OCI-LY3 (cell line): ENCODE data around the gene SENP1.

Source experiments
- H2AFZ ChIP-seq: fragments of 200-600, 300-600 bp; shearing (Covaris generic); 2 replicates; pipeline ENCODE4 v1.6.0; 2014; ENCODE audit warnings: antibody characterized with exemption, low read depth, low read length
- H3K27ac ChIP-seq: fragments of 200-600, 300-600 bp; sonication (generic); 2 replicates; pipeline ENCODE4 v1.5.1; 2014; ENCODE audit warnings: mild to moderate bottlenecking, low read length, moderate library complexity, mixed read lengths
- H3K27me3 ChIP-seq: fragments of 200-600, 300-600 bp; sonication (generic); 2 replicates; pipeline ENCODE4 v1.6.1; 2014; ENCODE audit warnings: low read depth, low read length, mixed read lengths
- H3K36me3 ChIP-seq: fragments of 200-600, 300-600 bp; sonication (generic); replicated peaks from 2 replicates; pipeline ENCODE3; 2014; ENCODE audit warnings: low read depth, low read length, mixed read lengths
- H3K4me1 ChIP-seq: fragments of 300-600, 200-600 bp; sonication (generic); 2 replicates; pipeline ENCODE4 v1.6.1; 2014; ENCODE audit warnings: low read length, mixed read lengths
- H3K4me2 ChIP-seq: fragments of 200-600, 300-600 bp; sonication (generic); 2 replicates; pipeline ENCODE4 v1.6.1; 2014; ENCODE audit warnings: low read length, mixed read lengths
- H3K4me3 ChIP-seq: fragments of 300-600, 200-600 bp; sonication (generic); 2 replicates; pipeline ENCODE4 v1.5.1; 2014; ENCODE audit warnings: antibody characterized with exemption, mild to moderate bottlenecking, low read length, moderate library complexity
- H3K79me2 ChIP-seq: fragments of 300-600, 200-600 bp; shearing (Covaris generic); 2 replicates; pipeline ENCODE4 v1.6.1; 2014; ENCODE audit warnings: mild to moderate bottlenecking, low read length, mixed read lengths
- H3K9ac ChIP-seq: fragments of 300-600, 200-600 bp; shearing (Covaris generic); 2 replicates; pipeline ENCODE4 v1.6.0; 2014; ENCODE audit warnings: mild to moderate bottlenecking, low read length, moderate library complexity
- H3K9me3 ChIP-seq: fragments of 200-600, 300-600 bp; shearing (Covaris generic); 2 replicates; pipeline ENCODE4 v1.6.1; 2014; ENCODE audit warnings: low read length, mixed read lengths; ENCODE audit not compliant: insufficient read depth
- H4K20me1 ChIP-seq: fragments of 200-600, 300-600 bp; sonication (generic); 2 replicates; pipeline ENCODE4 v1.6.1; 2016; ENCODE audit warnings: low read length, mixed read lengths; ENCODE audit not compliant: insufficient read depth
- CTCF ChIP-seq: fragments of 200-600, 300-600 bp; sonication (generic); IDR thresholded peaks from 2 replicates; pipeline ENCODE4 v1.5.1; 2014; ENCODE audit warnings: antibody characterized with exemption, low read length, low read depth
- EZH2phosphoT487 ChIP-seq: fragments of 200-600 bp; shearing (Covaris generic); IDR thresholded peaks from 2 replicates; pipeline ENCODE4 v1.6.1; 2018; ENCODE audit warnings: antibody characterized with exemption, mixed run types, low read depth

SENP1 gene

DNA sequence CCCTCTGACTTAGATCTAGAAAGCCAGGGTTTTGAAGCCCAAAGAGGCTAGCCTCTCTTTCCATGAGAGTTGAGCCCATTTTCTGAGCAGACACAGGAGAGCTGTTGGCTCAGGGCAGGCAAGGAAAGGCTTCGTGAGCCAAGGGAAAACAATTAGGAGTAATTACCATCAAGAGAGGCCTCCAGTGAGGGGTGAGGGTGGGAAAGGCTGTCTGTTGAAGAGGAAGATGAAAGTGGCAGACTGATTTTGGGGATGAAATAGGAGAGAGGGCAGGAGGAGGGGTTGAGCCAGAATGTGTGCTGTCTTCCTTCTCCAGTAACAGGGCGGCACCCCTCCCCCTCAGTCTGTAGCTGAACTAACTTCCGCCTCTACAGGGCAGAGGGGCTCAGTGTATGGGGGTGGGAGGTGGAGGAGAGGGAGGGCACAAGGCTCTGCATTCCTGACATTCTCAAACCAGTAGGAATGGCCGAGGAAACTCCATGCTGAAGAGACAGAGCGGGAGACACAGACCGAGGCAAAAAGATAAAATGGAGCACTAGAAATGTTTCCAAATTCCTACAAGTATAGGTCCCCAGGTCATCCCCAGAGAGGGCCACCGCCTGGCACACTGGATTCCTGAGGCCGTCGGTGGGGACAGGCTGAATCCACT is 68.5 kb downstream of the SENP1 start:
- H2AFZ ChIP-seq: no peak overlapping the region
- H3K4me1 ChIP-seq: 0 out of 2 replicates have a peak, but pooled peaks cover 5% of the 10 kb centered on the region
- H3K4me3 ChIP-seq: no peak overlapping the region
- H3K27me3 ChIP-seq: no peaks in the 10 kb centered on the region
- H3K9ac ChIP-seq: no peak overlapping the region
- peaks cover under 1% of the 10 kb centered on the region for H3K36me3 ChIP-seq
- H3K27ac ChIP-seq: no peak overlapping the region
- no peak overlapping the region for H3K4me2 ChIP-seq
- H4K20me1 ChIP-seq: no peaks in the 10 kb centered on the region
- H3K79me2 ChIP-seq: no peaks in the 10 kb centered on the region
- H3K9me3 ChIP-seq: no peaks in the 10 kb centered on the region
- no peak for TF ChIP-seq CTCF
- no peak for TF ChIP-seq EZH2phosphoT487

- no peaks in the 10 kb centered on the region for H4K20me1 ChIP-seq
- H3K9ac ChIP-seq: no peak overlapping the region
- H3K4me1 ChIP-seq: 0 out of 2 replicates have a peak, but pooled peaks cover 5% of the 10 kb centered on the region
- no peak overlapping the region for H3K4me2 ChIP-seq
- H3K4me3 ChIP-seq: no peak overlapping the region
- no peak for TF ChIP-seq CTCF
- no peak for TF ChIP-seq EZH2phosphoT487
- no peaks in the 10 kb centered on the region for H3K9me3 ChIP-seq
- no peak overlapping the region for H2AFZ ChIP-seq
- H3K79me2 ChIP-seq: no peaks in the 10 kb centered on the region
- no peaks in the 10 kb centered on the region for H3K27me3 ChIP-seq
- H3K36me3 ChIP-seq: no peaks in the 10 kb centered on the region
- no peak overlapping the region for H3K27ac ChIP-seq
Measured at GRCh38 chr12:48036818-48037217, 69.1 kb downstream of the SENP1 start.

DNA sequence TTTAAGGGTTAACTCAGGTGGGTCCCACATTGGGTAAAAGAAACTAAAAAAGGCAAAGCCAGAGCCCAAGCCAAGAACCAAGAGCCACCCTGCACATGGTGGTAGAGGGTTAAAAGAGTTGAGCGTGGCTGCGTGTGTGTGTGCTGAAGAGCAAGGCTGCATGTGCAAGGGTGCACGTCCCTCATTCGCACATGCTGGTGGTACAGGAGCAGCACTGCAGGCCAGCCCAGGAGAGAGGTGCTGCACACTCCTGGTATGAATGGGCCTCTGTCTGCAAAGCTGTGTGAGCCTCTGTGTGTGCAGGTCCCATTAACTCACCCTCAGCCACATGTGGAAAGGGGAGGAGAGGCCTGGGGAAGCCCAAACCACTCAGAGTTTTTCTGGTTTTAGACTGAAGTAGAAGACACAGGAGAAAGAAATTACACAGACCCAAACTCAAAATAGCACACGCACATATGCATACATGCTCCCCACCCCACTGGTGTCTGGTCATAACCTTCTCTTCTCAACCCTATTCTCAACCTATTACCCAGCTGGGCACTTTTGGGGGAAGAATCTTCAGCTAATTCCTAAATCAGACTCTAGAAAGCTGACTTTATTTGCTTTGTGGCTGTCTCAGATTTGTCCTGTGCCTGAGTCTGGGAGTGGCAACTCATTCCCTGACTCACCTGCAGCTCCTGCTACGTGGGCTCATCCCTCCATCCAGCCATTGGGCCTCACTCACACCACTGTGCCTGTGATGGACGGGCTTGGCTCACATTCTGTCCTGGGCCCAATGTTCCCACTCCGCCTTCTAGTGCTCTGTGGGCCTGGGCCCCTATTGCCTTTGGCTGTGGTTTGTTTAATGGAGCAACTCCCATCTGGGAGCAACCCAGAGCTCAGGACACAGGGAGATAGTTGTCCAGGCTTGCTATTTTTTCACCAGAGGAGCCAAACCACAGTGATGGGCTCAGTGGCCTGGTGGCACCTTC is 70.8 kb downstream of the SENP1 start:
- Histone ChIP-seq H3K36me3 (no peaks in the 10 kb centered on the region), H3K9me3 (no peaks in the 10 kb centered on the region), H3K4me3 (no peak overlapping the region), H3K27me3 (no peaks in the 10 kb centered on the region), H3K9ac (no peak overlapping the region), H3K79me2 (no peaks in the 10 kb centered on the region), H2AFZ (no peak overlapping the region), H4K20me1 (no peaks in the 10 kb centered on the region), H3K27ac (no peak overlapping the region), H3K4me1 (0 out of 2 replicates have a peak, but pooled peaks cover 5% of the 10 kb centered on the region), H3K4me2 (no peak overlapping the region)
- TF ChIP-seq CTCF (no peak), EZH2phosphoT487 (no peak)

DNA sequence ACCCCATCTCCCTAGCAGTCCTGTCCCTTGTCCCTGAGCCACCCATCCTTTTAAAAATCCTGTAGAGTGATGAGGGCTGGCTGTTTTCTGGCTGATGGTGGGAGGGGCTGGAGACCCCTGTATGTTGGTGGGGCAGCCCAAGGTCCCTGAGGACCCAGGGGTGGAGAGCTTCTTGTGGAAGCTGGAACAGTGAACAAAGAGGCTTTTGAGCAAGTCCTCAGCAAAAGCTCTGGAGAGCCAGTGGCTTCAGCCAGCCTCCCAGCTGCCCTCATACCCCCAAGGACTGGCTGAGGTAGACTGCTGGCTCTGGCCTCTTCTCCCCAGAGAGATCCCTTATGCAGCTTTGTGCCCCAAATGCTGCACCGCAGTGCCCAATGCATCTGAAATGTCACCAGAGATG is 72.4 kb downstream of the SENP1 start:
- Histone ChIP-seq H3K4me1 (no peaks in the 10 kb centered on the region), H3K4me2 (no peak overlapping the region), H3K9ac (no peak overlapping the region), H3K79me2 (no peaks in the 10 kb centered on the region), H4K20me1 (no peaks in the 10 kb centered on the region), H3K36me3 (no peaks in the 10 kb centered on the region), H3K9me3 (no peaks in the 10 kb centered on the region), H3K4me3 (no peak overlapping the region), H3K27me3 (no peaks in the 10 kb centered on the region), H3K27ac (no peak overlapping the region), H2AFZ (no peak overlapping the region)
- TF ChIP-seq EZH2phosphoT487 (no peak), CTCF (no peak)
